HG03378 (cell line): ENCODE data around the gene MACROD2.
A peak's percentile ranks its signal among the peaks of the same experiment; 100 is the strongest.

Experiments used
- ATAC-seq: cut with Tn5 transposase; IDR thresholded peaks from one replicate; pipeline ENCODE4 v1.9.1; 2021; ENCODE audit warnings: mild to moderate bottlenecking, moderate library complexity; ENCODE audit not compliant: unreplicated experiment

MACROD2 gene

GRCh38 chr20:14882846-14883245, 887.5 kb downstream of the MACROD2 start:
- no peak for ATAC-seq

- ATAC-seq = no peak
Measured at GRCh38 chr20:14883324-14883723, 888.0 kb downstream of the MACROD2 start.

- no peak for ATAC-seq
Measured at GRCh38 chr20:14885661-14886060, 890.3 kb downstream of the MACROD2 start.

- no peak for ATAC-seq
Measured at GRCh38 chr20:14888134-14888533, 892.8 kb downstream of the MACROD2 start.

DNA sequence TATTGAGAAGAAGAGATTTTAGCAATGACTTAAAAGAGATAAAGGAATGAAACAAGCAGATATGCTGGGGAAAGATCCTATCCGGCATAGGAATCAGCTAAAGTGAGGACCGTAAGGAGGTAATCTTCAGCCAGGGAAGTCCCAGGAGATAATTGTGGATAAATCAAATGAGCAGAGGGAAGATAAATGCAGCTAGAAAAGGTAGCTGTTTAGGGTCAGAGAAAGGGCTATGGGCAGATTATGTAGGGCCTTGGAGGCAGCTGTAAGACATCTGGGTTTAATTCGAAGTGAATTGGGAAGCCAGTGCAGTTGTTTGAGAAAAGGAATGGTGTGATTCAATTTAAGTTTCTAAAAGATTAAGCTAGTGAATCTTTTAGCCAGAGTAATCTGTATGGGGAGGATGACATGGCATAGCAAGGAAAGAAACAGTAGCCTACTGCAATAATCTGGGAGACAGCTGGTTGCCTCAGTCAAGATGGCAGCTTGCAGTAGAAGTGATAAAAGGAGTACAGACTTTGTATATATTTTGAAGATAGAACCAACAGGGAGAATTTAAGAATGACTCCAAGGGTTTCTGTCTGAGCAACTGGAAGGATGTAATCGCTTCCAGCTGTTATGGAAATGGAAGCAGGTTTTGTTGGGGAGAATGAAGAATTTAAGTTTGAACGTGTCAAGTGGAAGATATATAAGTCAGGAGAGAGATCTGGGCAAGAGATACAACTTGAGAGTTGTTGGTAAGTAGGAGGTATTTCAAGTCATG, 894.4 kb downstream of the MACROD2 start:
- ATAC-seq = no peak

DNA sequence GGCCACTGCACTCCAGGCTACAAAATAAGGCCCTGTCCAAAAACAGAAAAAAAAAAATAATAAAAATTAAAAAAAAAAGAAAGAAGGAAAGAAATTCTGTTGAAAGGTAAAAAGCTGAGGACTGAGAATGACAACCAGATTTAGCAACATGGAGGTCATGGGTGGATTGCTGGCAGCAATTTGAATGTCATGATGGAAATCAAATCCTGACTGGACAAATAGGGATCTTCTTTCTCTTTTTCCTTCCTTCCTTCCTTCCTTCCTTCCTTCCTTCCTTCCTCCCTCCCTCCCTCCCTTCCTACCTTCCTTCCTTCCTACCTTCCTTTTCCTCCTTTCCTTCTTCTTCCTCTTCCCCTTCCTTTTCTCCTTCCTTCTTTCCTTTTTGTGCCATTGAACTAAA, 895.4 kb downstream of the MACROD2 start:
- ATAC-seq = no peak

DNA sequence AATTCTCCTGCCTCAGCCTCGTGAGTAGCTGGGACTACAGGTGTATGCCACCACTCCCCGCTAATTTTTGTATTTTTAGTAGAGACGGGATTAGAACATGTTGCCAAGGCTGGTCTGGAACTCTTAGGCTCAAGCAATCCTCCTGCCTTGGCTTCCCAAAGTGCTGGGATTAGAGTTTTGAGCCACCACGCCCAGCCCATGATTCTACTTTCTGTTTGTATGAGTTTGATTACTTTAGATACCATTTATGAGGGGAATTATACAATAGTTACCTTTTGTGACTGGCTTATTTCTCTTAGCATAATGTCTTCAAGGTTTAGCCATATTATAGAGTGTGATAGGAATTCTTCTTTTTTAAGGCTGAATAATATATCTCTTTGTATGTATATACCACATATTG, 897.5 kb downstream of the MACROD2 start:
- ATAC-seq = no peak

GRCh38 chr20:14896569-14896968, 901.3 kb downstream of the MACROD2 start:
- ATAC-seq = no peak

DNA sequence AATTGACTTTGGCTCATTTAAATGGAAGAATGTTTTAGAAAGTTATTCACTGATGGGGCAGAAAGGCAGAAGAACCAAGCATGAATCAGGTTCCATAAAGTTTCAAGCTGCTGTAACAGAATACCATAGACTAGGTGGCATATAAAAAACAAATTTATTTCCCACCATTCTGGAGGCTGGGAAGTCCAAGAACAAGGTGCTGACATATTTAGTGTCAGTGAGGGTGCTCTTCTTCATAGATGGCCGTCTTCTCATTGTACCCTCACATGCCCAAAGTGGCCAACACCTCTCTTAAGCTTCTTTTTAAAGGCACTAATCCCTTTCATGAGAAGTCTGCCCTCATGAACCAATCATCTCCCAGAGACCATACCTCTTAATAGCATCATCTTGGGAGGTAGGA, 902.3 kb downstream of the MACROD2 start:
- no peak for ATAC-seq

- ATAC-seq = peak; percentile 99
Measured at GRCh38 chr20:14902432-14903089, 907.2 kb downstream of the MACROD2 start.

DNA sequence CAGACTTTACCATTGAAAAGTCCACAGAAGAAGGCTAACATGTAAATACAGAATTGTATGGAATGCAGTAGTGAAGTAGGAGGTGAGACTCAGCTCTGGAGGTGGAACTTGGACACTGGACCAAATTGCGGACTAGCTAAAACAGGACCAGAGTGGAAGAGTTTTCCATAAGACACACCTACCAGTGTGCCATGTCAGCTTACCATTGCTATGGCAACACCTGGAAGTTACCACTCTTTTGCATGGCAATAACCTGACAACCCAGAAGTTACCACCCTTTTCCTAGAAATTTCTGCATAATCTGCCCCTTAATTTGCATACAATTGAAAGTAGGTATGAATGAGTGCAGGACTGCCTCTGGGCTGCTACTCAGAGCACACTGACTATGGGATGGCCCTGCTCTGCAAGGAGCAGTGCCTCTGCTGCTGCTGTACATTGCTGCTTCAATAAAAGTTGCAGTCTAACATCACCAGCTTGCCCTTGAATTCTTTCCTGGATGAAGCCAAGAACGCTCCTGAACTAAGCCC, 911.7 kb downstream of the MACROD2 start:
- no peak for ATAC-seq

GRCh38 chr20:14910126-14910525, 914.8 kb downstream of the MACROD2 start:
- ATAC-seq = no peak

GRCh38 chr20:14913896-14914620, 918.7 kb downstream of the MACROD2 start:
- no peak for ATAC-seq

- no peak for ATAC-seq
Measured at GRCh38 chr20:14914633-14915032, 919.3 kb downstream of the MACROD2 start.

DNA sequence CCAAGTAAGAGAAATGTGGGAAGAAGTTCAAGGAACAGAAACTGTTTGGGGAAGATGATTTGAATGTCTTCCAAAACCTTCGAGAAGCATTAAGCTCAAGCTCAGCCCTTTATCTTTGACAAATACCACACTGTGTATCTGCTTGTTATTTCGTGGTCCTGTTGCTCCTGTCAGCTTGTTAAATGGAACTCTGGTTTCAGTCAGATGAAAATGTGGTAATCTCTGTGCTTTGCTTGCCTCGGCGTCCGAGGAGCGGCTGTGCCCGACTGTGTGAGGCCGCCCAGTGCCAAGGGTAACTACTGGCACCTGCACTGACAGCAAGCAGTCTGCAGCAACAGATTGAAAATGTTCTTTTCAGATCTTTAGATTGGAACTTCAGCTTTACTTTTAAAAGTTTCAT, 920.0 kb downstream of the MACROD2 start:
- ATAC-seq = no peak

DNA sequence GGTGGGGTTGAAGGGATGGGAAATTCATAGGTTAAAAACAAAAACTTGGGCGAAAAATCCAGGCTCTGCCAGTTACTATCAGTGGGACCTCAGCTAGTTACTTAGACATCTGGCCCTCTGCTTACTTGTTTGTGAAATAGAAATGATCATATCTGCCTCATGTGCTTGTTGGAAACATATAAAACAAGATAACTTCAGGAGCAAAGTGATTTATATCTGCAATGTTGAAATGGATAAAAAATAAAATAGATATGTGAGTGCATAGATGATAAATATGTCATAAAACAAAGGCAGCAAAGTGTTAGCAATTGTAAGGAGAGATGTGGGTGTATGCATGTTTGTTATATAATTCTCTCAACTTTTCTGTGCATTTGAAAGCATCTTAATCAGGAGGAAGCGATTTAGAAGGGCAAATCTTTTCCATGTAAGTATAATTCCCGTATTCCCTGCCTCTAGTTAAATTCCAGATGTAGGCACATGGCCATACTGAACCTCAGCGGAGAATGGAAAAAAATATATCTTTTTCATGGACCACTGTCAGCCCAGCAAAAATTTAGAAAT, 921.1 kb downstream of the MACROD2 start:
- ATAC-seq = no peak

DNA sequence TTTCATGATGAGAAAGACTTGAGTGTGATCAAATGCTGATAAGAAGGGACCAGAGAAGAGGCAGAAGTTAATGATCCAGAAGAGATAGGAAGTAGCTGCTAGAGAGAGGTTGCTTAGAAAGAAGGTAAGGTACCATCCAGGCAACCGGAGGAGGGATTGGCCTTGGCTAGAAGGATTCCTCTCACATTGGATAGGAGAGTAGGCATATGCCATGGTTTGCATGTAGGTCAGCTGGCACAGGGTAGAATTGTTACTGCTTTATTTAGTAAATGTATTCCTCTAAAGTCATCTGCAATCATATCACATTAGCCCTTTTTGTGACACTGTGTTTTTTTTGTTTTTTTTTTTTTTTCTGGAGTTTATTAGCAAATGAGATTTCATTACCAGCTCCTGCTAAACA, 923.0 kb downstream of the MACROD2 start:
- ATAC-seq = no peak

GRCh38 chr20:14918976-14919375, 923.7 kb downstream of the MACROD2 start:
- no peak for ATAC-seq

DNA sequence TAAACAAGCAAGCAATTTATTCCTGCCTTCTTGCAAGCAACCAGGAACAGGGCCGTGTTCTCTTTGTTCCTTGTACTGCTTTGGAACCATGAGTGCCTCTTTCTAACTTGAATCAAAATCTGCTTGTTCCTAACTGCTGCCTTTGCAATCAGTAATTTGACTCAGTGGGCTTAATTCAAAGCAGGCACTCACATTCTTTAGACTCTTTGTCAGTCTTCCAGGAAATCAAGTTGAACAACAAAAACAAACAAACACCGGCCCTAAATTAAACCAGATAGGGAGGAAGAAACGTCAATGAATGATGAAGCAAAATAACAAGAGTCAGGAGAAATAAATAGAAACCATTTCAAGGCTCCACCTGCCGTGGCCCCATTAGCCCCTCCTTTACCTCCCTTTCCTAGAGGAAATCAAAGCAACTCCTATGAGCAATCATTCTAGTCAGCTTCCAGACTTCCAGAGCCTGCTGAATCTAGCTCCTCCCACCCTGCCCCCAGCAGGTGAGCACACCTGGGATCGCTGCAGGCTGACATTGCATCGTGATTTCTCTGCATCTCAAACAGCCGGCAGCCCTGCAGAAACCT, 924.3 kb downstream of the MACROD2 start:
- no peak for ATAC-seq

- no peak for ATAC-seq
Measured at GRCh38 chr20:14921513-14921912, 926.2 kb downstream of the MACROD2 start.
